ENCODE data around the gene PCP4. TPM values are rescaled to one million over a fixed set of nuclear protein-coding genes. Genes with fewer than 3 reads are reported as not detected.
"Not testable (repeated sequence)": the region's sequence is repeated elsewhere in the genome, so short reads cannot be mapped to it uniquely, and the experiment has no call there.

PCP4 gene
- total RNA-seq, 2 donors from 2014 or later = not detected

DNA sequence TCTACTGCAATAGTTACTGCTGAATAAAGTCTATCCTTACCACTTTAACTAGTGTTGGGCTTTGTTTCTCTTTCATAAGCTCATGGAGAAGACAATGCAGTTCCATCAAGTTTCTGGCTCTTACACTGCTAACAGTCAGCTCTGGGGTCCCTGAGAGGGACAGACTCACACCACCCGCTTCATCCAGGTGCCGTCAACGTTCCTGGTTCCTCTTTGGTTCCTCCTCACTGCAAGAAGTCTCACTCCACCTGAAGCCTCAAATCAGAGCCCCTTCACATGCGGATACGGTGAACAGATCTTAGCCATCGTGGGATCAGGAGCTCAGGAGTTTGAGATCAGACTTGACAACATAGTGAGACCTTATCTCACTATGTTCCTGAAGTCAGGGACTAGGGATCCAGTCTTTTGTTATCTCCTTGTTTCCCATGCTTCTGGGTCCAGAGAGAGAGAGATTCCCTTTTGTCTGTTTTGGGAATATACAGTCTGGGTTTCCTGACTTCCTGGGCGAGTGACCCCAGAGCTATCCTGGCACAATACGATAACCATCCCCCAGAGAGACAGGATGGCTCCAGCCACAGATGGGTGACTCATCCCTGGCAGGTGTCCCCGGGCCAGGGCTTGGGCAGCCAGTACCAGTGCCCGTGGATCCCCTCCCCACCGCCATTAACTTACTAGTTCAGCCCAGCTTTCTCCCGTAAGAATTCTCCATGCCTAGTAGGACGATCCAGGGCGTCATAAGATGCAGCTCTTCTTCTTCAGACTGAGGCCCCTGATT lies 14.3 kb upstream of the PCP4 start:
- Mint-ChIP-seq H3K9me3 (peaks cover 4% of the 10 kb centered on the region in 2 donors), H3K27ac (no peak overlapping the region), H3K36me3 (no peaks in the 10 kb centered on the region)
- DNase-seq (ENCODE audit: low spot score in 2 of 2) (no peak), ATAC-seq (no peak)

DNA sequence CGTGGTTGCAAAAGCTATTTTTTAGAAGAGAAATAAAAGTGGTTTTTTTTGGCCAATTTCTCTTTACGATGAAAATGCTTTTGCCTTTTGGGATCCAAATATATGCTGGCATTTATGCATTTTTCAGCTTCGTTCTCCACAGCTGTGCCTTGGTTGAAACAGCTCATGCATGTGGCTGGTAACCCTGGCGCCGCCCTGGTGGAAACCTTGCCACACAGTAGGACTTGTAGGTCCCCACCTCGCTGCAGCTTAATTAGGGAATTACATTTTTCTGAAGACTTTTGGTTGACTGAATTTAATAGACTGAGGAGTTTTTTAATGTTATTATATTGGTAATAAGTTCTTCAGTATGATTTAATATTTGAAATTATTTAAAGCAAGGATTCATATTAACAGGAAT lies 12.7 kb upstream of the PCP4 start:
- Mint-ChIP-seq H3K36me3 (no peaks in the 10 kb centered on the region), H3K27ac (no peak overlapping the region), H3K9me3 (peaks cover 4% of the 10 kb centered on the region in 2 donors)
- no peak for ATAC-seq
- no peak for DNase-seq (ENCODE audit: low spot score in 2 of 2)

DNA sequence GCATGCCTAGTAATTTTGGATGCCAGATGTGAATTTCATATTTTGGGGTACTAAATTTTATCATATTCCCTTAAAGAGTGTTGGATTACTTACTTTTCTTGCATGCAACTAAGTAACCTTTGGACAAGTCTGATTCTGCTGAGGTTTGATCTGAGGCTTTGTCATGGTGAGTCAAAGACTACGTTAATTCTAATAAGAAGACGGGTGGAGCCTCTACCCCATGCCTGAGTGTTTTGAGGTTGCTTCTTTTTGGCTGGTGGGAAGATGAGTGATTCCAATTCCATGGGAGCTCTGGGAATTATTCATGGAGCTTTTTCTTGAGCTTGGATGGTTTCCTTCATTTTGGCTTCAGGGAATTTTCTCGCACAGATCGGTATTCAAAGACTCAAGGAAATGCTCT lies 11.6 kb upstream of the PCP4 start:
- H3K9me3 Mint-ChIP-seq = peaks cover 4 to 9% of the 10 kb centered on the region in 2 donors
- ATAC-seq (no peak), DNase-seq (ENCODE audit: low spot score in 2 of 2) (no peak)
- H3K27ac Mint-ChIP-seq = no peak overlapping the region
- H3K36me3 Mint-ChIP-seq = no peaks in the 10 kb centered on the region

DNA sequence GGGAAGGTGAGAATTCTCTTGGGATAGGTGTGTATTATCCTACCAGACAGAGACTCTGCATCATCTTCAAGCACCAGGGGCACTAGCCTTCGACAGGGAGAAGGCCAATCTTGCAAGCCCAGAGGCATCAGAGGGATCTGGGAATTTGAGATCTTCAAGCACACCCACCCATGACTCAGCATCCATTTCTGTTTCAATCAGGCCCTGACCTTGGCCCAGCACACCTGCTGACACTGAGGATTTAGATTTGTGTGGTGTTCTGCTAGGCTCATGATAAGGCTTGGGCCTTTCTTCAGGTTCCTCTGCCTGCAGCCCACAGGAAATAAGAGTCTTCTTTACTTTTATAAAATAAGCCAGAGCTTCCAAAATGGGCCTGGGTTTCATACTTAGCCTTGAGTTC lies 6.6 kb upstream of the PCP4 start:
- peaks cover 0 to 5% of the 10 kb centered on the region in 2 donors for H3K9me3 Mint-ChIP-seq
- no peak for ATAC-seq
- DNase-seq (ENCODE audit: low spot score in 2 of 2) = no peak
- H3K27ac Mint-ChIP-seq = no peak overlapping the region
- H3K36me3 Mint-ChIP-seq = no peaks in the 10 kb centered on the region

DNA sequence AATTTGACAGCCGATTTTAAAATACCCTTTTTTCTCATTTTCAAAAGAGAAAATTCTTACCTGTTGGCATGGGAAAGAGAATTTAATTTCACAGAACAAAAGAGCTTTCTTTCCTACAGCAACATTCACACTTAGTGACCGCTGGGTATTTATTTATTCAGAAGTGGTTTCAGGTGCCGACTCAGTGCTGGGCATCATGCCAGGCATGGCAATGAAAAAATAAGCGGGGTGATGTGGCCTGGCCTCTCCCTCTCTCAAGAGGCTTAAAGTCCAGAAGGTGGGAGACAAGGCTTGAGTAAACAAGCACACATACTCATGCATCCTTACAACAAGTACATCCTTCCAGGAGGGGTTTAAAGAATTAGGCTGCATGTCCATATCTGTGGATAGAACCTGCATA lies 4.1 kb upstream of the PCP4 start:
- peaks cover 0 to 5% of the 10 kb centered on the region in 2 donors for H3K9me3 Mint-ChIP-seq
- ATAC-seq = no peak
- no peak for DNase-seq (ENCODE audit: low spot score in 2 of 2)
- H3K36me3 Mint-ChIP-seq = no peaks in the 10 kb centered on the region
- peak overlapping the region in 1 of 2 donors; percentile 55 for H3K27ac Mint-ChIP-seq

DNA sequence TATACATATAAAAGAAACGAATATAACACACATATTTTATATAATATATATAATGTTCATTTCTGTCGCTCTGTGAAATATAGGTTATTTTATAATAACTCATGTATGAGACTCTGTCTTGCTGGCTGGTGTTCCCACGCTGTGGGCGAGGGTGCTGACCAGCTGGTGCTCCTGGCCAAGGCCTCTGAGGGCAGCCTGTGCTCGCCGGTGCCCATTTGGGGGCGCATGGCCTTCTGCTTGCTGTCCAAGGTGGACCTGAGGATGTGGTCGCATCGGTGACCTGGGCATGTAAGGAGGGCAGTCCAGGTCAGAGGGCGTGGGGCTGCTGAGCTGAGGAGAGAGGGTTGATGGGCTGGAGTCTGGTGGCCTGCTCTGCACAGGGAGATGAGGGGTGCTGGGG lies 1.1 kb upstream of the PCP4 start:
- ATAC-seq = no peak
- Mint-ChIP-seq H3K36me3 (no peaks in the 10 kb centered on the region), H3K27ac (no peak overlapping the region), H3K9me3 (no peaks in the 10 kb centered on the region)
- DNase-seq (ENCODE audit: low spot score in 2 of 2) = no peak

DNA sequence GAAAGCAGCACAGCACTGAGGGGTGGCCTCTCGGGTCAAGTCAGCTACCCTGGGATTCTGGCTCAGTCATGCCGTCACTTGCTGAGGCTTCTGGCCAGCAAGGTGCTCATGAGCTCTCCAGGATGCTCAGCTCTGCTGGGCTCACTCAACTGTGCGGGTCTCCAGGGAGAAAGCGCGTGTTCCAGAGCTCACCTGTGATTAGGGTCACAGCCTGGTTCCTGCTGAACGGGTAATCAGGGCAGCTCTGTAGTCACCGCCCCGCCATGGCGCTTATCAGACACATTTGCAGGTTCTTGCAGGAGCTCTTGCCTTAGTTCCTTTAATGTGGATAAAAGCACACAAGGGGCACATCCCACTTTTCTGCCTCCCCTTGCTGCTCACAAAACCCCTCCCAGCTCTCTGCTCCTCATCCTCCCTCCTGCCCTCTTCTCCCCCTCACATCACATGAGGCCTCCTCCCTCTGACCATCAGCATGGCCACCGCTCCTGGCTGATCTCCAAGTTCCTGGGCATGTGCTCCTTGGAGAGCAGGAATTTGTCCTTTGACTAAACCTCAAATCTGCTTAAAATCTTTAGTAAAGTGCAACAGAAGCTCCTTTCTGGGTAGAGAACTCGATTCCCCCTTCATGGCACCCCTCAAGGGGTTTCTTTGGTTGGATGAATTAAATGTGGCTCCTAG lies 2.0 kb downstream of the PCP4 start:
- no peak overlapping the region for H3K27ac Mint-ChIP-seq
- ATAC-seq = no peak
- no peak for DNase-seq (ENCODE audit: low spot score in 2 of 2)
- H3K9me3 Mint-ChIP-seq = no peaks in the 10 kb centered on the region
- H3K36me3 Mint-ChIP-seq = no peaks in the 10 kb centered on the region

DNA sequence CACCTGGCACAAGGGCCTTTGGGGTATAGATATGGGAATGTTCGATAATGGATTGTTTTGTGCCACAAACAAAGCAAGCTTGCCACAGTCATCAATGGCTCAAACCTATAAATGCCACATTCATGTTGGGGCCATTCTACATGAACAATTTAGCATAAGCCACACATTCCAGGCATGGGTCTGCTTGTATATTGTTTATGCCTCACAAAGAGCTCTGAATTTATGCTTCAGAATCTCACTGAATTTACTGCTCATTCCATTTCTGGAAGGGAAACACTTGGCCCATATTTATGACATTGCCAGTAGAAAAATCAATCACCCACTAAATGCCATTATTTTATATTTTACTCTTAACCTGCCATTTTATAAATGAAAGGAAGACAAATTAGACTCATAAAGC lies 6.4 kb downstream of the PCP4 start:
- no peak overlapping the region for H3K27ac Mint-ChIP-seq
- no peak for DNase-seq (ENCODE audit: low spot score in 2 of 2)
- ATAC-seq = no peak
- H3K36me3 Mint-ChIP-seq = no peaks in the 10 kb centered on the region
- peaks cover 0 to 8% of the 10 kb centered on the region in 2 donors for H3K9me3 Mint-ChIP-seq

DNA sequence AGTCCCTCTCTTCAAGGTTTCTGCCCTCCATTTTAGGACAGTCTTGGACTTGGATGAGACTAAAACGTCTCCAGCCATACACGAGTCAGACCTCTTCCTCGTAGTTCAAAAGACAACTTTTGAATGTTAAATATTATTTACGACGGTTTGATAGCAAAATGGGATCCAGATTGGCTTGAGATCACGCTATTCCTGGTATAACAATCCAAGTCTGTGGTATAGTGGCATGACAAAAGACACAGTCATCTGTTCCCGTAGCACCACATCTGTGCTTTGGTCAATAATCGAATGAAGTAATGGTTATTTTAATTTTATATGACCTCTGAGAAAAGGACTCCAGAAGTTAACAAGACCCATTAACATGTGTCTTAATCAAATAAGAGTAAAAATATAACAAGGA lies 7.0 kb downstream of the PCP4 start:
- ATAC-seq (no peak), DNase-seq (ENCODE audit: low spot score in 2 of 2) (no peak)
- Mint-ChIP-seq H3K36me3 (no peaks in the 10 kb centered on the region), H3K9me3 (peaks cover 0 to 8% of the 10 kb centered on the region in 2 donors), H3K27ac (no peak overlapping the region)

DNA sequence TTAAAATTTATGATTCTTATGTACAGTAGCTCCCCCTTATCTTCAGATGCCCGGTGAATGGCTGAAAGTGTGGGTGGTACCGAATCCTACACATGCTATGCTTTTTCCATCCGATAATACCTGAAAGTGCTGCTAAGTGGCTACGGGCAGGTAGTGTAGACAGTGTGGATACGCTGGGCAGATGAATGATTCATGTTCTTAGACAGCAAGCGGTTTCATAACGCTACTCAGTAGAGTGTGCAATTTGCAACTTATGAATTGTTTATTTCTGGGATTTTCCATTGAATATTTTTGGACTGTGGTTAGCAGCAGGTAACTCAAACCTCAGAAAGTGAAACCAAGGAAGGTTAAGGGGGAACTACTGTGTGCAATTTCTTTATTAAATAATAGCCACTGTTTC lies 7.5 kb downstream of the PCP4 start:
- DNase-seq (ENCODE audit: low spot score in 2 of 2) = no peak
- no peaks in the 10 kb centered on the region for H3K36me3 Mint-ChIP-seq
- peaks cover 0 to 8% of the 10 kb centered on the region in 2 donors for H3K9me3 Mint-ChIP-seq
- H3K27ac Mint-ChIP-seq = no peak overlapping the region
- ATAC-seq = no peak

DNA sequence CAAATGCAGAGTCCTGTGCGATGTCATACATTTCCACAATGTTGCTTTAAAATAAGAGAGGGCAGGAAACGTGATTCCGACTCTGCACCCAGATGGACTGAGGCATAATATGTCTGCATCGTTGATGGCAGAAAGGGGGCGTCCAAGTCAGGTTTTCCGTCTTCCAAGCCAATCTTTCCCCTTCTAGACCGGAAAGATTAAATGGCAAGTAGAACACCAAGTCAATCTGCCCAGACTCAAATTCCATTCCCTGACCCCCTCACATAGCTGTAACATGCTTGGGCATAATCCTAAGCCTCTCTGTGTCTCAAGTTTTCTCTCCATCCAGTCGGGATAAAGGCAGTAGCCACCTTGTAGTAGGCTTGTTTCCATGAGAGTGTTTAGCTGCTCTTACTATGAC lies 14.4 kb downstream of the PCP4 start:
- peaks cover 0 to 4% of the 10 kb centered on the region in 2 donors for H3K9me3 Mint-ChIP-seq
- no peaks in the 10 kb centered on the region for H3K36me3 Mint-ChIP-seq
- no peak overlapping the region for H3K27ac Mint-ChIP-seq
- no peak for ATAC-seq
- DNase-seq (ENCODE audit: low spot score in 2 of 2) = no peak

DNA sequence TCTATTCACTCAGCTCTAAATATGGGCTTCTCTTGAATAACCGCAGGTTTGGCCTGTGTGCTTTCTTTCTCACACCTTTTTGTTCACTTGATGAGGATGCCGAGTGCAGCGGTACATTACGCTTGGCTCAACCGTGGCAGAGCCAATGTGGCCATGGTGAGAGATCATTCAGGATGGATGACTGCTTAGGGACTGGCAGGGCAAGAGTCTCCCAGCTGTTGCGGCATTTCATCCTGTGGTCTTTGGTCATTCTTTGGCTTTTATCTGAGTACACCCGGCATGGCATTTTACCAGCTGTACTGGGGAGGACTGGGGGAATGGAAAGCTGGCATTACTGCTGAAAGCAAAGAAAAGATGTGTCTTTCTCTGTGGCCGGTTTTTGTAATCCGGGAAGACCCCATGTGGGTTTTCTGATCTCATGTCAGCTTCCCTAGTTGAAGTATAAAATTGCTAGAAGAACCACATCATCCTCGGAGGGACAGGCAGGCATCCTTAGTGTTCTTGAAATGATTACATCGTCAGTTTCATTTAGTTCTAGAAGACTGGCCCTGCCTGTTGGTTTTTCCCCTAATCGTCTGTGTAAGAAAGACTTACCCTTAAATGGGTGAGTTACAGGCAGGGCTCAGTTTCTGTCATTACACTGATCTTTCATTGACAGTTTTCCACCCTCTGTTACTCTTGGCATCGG lies 15.1 kb downstream of the PCP4 start:
- peaks cover 0 to 4% of the 10 kb centered on the region in 2 donors for H3K9me3 Mint-ChIP-seq
- ATAC-seq (no peak), DNase-seq (ENCODE audit: low spot score in 2 of 2) (no peak)
- H3K27ac Mint-ChIP-seq = no peak overlapping the region
- H3K36me3 Mint-ChIP-seq = no peaks in the 10 kb centered on the region

DNA sequence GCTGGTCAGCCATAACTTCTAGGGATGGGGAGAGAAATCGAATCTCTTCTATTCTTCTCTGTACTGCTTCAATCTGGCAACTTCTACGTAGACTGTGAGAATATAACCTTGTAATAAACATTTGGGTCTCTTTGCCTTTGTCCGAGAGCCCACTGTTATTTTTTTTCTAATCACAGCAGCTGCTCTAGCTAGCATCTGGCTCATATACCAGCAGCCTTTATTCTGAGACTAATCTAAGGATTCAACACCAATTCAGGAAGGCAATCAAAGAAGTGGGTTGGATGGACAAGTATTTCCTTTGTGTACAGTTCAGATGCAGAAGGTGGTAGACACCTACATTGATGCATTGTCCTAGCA lies 15.6 kb downstream of the PCP4 start:
- H3K9me3 Mint-ChIP-seq = peaks cover 0 to 3% of the 10 kb centered on the region in 2 donors

DNA sequence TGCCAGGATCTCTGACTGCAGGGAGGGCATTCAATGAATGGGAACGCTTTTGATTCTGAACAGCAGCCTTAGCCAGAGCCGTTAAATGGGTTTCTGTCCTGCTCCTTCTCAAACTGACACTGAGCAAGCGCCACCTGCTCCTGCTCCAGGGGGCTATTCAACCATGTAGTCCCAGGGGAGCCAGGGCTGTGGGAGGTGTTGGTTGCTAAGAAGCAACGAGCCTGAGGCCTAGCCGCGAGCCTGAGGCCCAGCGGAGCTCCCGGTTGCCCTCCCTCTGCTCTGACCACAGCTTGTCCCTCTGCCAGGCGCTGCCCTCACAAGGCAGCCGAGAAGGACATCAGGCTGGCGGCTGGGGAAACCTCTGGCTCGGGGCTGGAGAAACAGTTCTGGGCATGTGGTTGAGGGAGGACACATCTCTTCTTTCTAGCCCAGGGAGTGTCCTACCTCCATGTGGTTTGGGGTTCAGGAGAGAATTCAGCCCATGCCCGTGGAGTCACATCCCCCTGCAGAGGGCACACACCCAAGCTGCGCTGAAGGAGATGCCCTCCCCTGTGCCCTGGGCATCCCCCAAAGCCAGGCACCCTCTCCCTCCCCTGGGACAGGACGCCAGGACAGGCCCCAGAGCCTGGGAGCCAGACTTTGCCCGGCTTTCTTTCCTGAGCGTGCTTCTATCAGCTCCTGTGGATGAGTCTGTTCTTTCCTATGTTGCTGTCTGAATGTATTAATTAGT lies 18.0 kb downstream of the PCP4 start:
- no peaks in the 10 kb centered on the region for H3K36me3 Mint-ChIP-seq
- H3K27ac Mint-ChIP-seq = no peak overlapping the region
- no peak for DNase-seq (ENCODE audit: low spot score in 2 of 2)
- no peak for ATAC-seq
- H3K9me3 Mint-ChIP-seq = no peaks in the 10 kb centered on the region

More for the DNA sequence above, 15.6 kb downstream of the PCP4 start:
- Mint-ChIP-seq H3K36me3 (no peaks in the 10 kb centered on the region), H3K27ac (no peak overlapping the region)
- ATAC-seq (no peak), DNase-seq (ENCODE audit: low spot score in 2 of 2) (no peak)

DNA sequence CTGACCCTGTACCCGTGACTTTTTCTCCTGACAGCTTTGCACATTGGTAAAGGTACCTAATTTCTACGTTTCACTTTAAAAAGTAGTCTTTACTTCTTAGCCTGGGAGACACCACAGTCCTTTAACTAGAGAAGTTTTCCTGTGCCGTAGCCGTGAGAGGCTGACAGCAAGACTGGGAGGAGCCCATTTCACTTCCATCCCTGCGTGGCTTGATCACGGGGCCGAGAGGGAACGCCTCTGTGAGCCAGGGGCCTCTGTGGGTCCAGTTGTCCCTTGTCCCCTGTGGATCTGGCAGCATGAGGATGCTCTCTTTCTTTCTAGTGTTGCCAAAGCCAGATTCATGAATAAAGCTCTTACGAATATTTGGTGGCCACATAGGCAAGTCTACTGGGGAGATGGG lies 21.6 kb downstream of the PCP4 start:
- DNase-seq (ENCODE audit: low spot score in 2 of 2) (no peak), ATAC-seq (no peak)
- H3K27ac Mint-ChIP-seq = no peak overlapping the region
- H3K9me3 Mint-ChIP-seq = no peaks in the 10 kb centered on the region
- H3K36me3 Mint-ChIP-seq = no peaks in the 10 kb centered on the region

DNA sequence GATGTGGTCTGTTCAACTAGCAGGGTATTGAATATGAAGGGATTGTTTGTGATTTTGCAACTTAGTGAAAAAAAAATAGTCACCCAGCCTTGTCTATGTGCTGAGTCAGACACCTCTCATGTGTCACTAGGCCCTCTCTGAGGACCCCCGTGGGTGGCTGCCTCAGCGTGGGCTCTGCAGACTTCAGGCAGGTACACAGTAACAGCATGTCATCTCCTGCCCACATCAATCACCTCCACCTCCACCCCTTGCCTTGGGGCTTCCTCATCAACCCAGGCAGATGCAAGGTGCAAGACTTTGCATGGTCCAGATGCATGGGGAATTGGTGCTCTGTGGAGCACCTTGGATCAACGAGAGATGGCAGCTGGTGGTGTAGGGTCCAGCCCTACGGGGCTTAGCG lies 23.9 kb downstream of the PCP4 start:
- no peaks in the 10 kb centered on the region for H3K36me3 Mint-ChIP-seq
- no peak for DNase-seq (ENCODE audit: low spot score in 2 of 2)

DNA sequence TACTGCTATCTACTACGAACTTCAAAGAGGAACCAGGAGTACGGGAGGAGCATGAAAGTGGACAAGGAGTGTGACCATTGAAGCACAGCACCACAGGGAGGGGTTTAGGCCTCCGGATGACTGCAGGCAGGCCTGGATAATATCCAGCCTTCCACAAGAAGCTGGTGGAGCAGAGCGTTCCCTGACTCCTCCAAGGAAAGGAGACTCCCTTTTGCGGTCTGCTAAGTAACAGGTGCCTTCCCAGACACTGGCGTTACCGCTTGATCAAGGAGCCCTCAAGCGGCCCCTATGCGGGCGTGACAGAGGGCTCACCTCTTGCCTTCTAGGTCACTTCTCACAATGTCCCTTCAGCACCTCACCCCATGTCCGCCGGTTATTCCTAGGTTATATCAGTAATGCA lies 24.6 kb downstream of the PCP4 start:
- not testable (repeated sequence) for H3K36me3 Mint-ChIP-seq, H3K9me3 Mint-ChIP-seq, ATAC-seq

More for the DNA sequence above, 23.9 kb downstream of the PCP4 start:
- no peak for ATAC-seq
- Mint-ChIP-seq H3K9me3 (peaks cover 0 to 6% of the 10 kb centered on the region in 2 donors), H3K27ac (no peak overlapping the region)

More for the DNA sequence above, 24.6 kb downstream of the PCP4 start:
- not testable (repeated sequence) for DNase-seq (ENCODE audit: low spot score in 2 of 2); H3K27ac Mint-ChIP-seq

Data from activated naive CD4-positive, alpha-beta T cell treated with anti-CD3 and anti-CD28 coated beads, Interleukin-2, amount 50 U/mL, for 72 hours (primary cell).